Chondrocyte (in vitro differentiated cells): ENCODE data around the gene CTXN2. TPM values are rescaled to one million over a fixed set of nuclear protein-coding genes. Genes with fewer than 3 reads are reported as not detected.

Source experiments
- DNase-seq: peaks from one replicate; pipeline ENCODE4 v3.0.0; 2021; ENCODE audit warnings: mixed read lengths, low spot score
- H3K27ac Mint-ChIP-seq: one replicate; pipeline ENCODE4 v1.8.0; 2021; ENCODE audit warnings: mild to moderate bottlenecking, moderate library complexity, mixed read lengths; ENCODE audit not compliant: unreplicated experiment
- H3K27me3 Mint-ChIP-seq: 2 replicates; pipeline ENCODE4 v1.8.0; 2021; ENCODE audit warnings: low read depth, mixed read lengths
- H3K36me3 Mint-ChIP-seq: 2 replicates; pipeline ENCODE4 v1.8.0; 2021; ENCODE audit warnings: low read depth, mixed read lengths
- H3K4me1 Mint-ChIP-seq: 2 replicates; pipeline ENCODE4 v1.8.0; 2021; ENCODE audit warnings: low read depth, mild to moderate bottlenecking, mixed read lengths
- H3K4me3 Mint-ChIP-seq: one replicate; pipeline ENCODE4 v1.8.0; 2021; ENCODE audit warnings: mild to moderate bottlenecking, moderate library complexity, mixed read lengths; ENCODE audit not compliant: unreplicated experiment
- H3K9me3 Mint-ChIP-seq: 2 replicates; pipeline ENCODE4 v1.8.0; 2021; ENCODE audit warnings: low read depth, mixed read lengths
- total RNA-seq: library from RNA; stranded (reverse); gene quantifications from 3 replicates; pipeline ENCODE4 v1.2.1, GENCODE V29; 2021
- TF ChIP-seq, protein P1 (sequence below): fragments of 200-600 bp; sonication (generic); IDR thresholded peaks from 2 replicates; pipeline ENCODE4 v1.5.0; 2021; ENCODE audit warnings: antibody characterized with exemption, mild to moderate bottlenecking, moderate library complexity

Gene CTXN2
- total RNA-seq, 1 donor from 2014 or later, result not detected

DNA sequence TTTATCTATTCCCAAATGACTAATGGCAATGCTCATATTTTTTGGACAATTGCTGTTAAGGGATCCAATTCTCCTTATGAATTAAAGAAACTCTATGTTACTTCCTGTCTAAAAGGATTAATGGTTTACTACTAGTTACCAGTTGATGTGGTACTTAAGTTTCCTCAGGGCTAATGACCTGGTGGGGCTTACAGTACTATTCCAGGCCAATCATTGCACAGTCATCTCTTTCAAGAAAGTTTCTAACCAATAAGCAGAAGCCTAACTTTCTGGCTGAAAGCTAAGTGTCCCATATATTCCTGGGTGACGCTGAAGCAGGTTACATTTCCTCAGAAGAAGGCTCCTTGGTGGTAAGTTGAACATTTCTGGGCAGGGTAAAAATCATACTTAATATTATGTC lies 14.5 kb downstream of the CTXN2 start, which contains the start of gene SLC12A1:
TSS of gene SLC12A1 (plus strand) at position 322 of the 400 bp plus-strand sequence. CDS start 1,418 bp downstream, outside the sequence.
- no peak within 1 kb of the TSS for H3K27ac Mint-ChIP-seq
- no peaks in the 10 kb centered on the region for H3K9me3 Mint-ChIP-seq
- H3K4me3 Mint-ChIP-seq, result no peak within 1 kb of the TSS
- H3K36me3 Mint-ChIP-seq, result no peaks in the 10 kb centered on the region
- H3K27me3 Mint-ChIP-seq, result peaks cover 43% of the 10 kb centered on the region
- H3K4me1 Mint-ChIP-seq, result no peaks in the 10 kb centered on the region
- DNase-seq, result no peak
- TF ChIP-seq, protein P1, sequence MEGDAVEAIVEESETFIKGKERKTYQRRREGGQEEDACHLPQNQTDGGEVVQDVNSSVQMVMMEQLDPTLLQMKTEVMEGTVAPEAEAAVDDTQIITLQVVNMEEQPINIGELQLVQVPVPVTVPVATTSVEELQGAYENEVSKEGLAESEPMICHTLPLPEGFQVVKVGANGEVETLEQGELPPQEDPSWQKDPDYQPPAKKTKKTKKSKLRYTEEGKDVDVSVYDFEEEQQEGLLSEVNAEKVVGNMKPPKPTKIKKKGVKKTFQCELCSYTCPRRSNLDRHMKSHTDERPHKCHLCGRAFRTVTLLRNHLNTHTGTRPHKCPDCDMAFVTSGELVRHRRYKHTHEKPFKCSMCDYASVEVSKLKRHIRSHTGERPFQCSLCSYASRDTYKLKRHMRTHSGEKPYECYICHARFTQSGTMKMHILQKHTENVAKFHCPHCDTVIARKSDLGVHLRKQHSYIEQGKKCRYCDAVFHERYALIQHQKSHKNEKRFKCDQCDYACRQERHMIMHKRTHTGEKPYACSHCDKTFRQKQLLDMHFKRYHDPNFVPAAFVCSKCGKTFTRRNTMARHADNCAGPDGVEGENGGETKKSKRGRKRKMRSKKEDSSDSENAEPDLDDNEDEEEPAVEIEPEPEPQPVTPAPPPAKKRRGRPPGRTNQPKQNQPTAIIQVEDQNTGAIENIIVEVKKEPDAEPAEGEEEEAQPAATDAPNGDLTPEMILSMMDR, result no peak

DNA sequence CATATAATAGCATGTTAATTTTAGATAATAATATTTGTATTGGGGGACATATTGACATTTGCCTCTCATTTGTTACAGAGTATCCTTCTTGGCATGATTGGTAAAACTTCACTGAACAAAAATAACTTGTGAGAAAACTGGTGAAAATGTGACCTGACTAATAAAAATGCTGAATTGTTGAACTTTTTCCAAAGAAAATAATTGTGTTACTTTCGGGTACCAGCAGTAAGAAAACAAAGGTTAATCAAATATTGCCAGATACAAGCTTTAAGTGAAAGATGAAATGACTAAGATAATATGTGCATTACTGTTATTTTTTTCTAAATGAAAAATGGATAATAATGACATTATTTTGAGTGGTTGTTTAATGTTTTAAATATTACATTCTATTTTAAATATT lies 29.8 kb downstream of the CTXN2 start:
- TF ChIP-seq, protein P1, result no peak
- Mint-ChIP-seq H3K4me3 (no peak overlapping the region), H3K27me3 (peaks cover 40% of the 10 kb centered on the region), H3K27ac (no peak overlapping the region), H3K36me3 (no peaks in the 10 kb centered on the region), H3K4me1 (no peaks in the 10 kb centered on the region), H3K9me3 (no peaks in the 10 kb centered on the region)
- DNase-seq, result no peak

DNA sequence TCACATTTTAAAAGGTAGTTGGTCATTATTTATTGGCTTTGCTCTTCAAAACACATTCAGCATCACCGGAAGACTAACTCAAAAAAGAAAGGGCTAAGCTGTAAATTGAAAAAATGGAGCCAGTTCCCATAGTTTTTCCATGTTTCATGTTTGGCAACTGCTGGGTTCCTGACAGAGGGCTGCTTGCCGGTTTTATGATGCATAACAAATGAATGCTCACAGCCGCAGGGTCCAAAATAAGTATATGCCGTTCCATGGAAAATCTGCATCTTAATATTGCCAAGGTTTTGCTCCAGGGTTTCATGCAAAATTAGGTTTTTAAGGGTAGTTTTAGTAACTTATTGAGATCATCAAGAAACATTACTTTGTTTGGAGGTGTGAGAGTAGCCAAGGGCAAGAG lies 30.4 kb downstream of the CTXN2 start:
- no peak overlapping the region for H3K4me3 Mint-ChIP-seq
- no peaks in the 10 kb centered on the region for H3K9me3 Mint-ChIP-seq
- H3K27me3 Mint-ChIP-seq, result peaks cover 44% of the 10 kb centered on the region
- DNase-seq, result no peak
- no peak overlapping the region for H3K27ac Mint-ChIP-seq
- H3K4me1 Mint-ChIP-seq, result no peaks in the 10 kb centered on the region
- TF ChIP-seq, protein P1, result no peak
- no peaks in the 10 kb centered on the region for H3K36me3 Mint-ChIP-seq

DNA sequence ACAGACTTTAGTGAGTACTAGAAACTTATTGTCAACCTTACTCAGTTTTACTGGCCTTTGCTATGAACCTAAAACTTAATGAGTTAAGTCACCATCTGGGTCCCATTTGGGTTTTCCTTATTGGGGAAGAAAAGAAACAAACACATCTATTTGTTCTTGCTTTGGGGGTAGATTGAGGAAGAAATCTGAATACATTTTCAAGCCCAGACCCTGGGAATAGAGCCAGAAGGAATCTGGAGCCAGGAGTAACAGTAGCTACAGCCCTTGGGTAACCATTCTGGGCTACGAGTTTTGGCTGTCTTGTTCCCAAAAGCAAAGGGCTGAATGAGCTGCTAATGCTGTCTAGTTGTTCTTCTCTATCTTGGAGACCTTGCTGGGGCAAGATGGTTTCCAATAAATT lies 31.2 kb downstream of the CTXN2 start:
- no peak overlapping the region for H3K4me3 Mint-ChIP-seq
- H3K27me3 Mint-ChIP-seq, result peaks cover 48% of the 10 kb centered on the region
- peaks cover under 1% of the 10 kb centered on the region for H3K9me3 Mint-ChIP-seq
- no peak overlapping the region for H3K27ac Mint-ChIP-seq
- H3K36me3 Mint-ChIP-seq, result no peaks in the 10 kb centered on the region
- TF ChIP-seq, protein P1, result no peak
- no peak for DNase-seq
- no peaks in the 10 kb centered on the region for H3K4me1 Mint-ChIP-seq

DNA sequence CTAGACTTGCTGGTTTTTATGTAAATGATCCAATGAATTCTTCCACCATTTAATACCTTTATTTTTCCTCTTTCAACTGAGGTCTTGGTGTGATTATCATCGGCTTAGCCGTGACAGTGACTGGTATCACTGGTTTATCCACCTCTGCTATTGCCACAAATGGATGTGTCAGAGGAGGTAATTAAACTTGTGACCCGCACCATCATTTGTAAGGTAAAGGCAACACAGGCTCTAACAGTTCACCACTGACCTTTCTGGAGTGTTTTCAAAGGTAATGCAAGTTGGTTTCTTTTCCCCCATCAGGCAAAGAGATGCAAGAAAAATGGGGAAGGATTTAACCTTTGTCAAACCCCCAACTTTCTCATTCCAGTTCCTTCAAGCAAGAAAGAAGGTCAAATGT lies 34.3 kb downstream of the CTXN2 start:
- Mint-ChIP-seq H3K36me3 (no peaks in the 10 kb centered on the region), H3K4me3 (no peak overlapping the region), H3K27me3 (peaks cover 47% of the 10 kb centered on the region), H3K4me1 (no peaks in the 10 kb centered on the region), H3K27ac (no peak overlapping the region), H3K9me3 (peaks cover 2% of the 10 kb centered on the region)
- TF ChIP-seq, protein P1, result no peak
- DNase-seq, result no peak
